HG02943 (cell line): ENCODE data around the gene CTNND2.

Experiments used
- ATAC-seq: cut with Tn5 transposase; IDR thresholded peaks from one replicate; pipeline ENCODE4 v1.9.1; 2021; ENCODE audit warnings: mild to moderate bottlenecking, low read depth, moderate library complexity; ENCODE audit not compliant: unreplicated experiment

Gene CTNND2

DNA sequence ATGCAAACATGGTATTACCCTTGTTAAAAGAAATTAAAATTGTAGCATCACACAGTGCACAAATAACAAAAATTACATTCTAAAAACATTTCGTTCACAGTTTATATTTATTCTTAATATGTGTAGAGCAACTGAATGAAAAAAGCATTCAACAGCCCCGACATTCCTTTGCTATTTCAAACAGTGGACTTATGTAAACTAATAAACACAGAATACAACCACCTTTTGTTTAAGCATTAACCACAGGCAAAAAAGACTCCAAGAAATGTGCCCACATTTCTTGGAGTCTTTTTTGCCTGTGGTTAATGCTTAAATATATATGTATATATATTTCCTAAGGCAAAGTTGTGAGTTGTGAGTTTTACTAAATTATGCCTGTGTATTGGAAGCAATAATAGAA, 610.7 kb downstream of the CTNND2 start:
- ATAC-seq = no peak

DNA sequence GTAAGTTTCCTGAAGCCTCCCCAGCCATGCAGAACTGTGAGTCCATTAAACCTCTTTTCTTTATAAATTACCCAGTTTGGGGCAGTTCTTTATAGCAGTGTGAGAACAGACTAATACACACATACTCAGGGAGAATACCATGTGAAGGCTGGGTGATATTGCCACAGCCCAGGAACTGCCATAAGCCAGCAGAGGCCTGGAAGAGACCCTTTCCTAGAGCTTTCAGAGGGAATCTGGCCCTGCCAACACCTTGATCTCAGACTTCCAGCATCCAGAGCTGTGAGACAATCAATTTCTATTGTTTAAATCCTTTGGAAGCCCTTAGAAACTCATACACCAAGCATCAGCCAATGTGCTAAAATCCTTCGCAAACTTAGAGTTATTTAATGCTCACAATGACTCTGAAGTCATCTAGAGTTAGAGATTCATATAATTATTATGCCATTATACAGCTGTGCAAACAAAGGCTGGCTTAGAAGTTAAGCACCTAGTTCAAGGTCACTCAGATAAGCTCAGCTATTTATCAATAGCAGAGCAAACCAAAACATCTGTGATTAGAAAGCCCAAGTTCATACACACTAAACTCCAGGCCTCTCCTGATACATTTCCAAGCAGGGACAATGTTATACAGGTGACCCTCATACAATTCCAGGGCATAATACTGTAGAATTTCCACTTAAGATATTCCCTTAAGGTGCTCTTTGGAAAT, 611.4 kb downstream of the CTNND2 start:
- no peak for ATAC-seq

DNA sequence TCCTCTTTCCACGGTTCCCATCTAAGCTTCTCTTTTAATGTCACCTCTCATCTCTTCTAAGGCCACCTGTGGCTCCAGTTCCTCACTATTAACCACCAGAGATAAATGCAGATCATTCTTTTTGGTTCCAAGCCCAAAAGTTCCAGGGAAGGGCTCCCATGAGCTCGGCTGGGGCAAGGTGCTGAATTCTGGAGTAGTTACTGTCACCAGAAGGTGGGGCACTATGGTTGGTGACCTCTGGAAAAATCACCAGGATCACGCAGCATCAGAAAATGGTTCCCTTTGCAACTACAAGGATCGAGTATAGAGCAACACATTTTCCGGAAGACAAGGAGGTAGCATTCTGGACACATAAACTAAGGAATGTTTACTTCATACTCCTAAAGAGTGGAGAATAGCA, 614.5 kb downstream of the CTNND2 start:
- no peak for ATAC-seq

DNA sequence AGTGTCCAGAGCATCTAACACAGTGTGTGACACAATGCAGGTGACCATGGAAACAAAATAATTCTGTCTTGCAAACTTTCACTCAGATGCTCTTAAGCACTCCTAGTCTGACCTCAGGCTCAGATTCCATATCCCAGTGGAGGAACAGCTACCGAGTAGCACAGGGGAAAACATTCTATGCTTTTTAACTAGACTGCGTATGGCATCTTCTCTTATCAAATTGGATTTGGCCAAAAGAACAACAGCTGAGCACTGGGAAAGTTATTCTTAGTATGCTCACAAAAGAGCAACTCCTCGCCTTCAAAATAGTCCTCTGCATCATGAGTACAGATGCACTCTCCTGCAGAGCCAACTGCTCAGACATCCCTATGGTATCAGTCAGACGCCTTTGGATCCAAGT, 615.0 kb downstream of the CTNND2 start:
- no peak for ATAC-seq

DNA sequence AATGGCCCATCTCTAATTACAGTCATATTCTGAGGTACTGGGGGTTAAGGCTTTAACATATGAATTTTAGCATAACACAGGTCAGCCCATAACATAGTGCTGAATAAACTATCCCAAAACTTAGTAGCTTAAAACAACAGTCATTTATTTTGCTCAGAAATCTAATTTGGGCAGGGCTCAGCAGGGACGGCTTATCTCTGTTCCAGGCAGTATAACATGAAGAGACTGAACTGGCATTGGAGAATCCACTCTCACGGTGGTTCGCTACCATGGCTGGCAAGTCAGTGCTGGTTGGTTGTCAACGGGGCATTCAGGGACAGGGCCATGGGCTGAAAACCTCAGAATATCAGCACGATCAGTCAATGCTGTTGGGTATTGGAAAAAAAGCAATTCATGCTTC, 622.4 kb downstream of the CTNND2 start:
- ATAC-seq = no peak

DNA sequence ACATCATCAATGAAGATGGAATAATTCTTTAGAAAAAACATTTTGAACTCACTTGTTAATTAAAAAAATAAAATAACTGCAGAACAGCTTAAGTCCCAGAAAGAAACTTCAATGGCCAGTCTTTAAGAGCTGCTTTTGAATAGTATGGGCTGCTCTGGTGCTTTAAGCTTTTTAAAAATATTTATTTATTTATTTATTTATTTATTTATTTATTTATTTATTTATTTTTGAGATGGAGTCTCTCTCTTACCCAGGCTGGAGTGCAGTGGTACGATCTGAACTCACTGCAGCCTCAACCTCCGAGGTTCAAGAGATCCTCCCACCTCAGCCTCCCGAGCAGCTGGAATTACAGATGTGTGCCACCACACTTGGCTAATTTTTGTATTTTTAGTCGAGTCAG, 626.9 kb downstream of the CTNND2 start:
- ATAC-seq = no peak

DNA sequence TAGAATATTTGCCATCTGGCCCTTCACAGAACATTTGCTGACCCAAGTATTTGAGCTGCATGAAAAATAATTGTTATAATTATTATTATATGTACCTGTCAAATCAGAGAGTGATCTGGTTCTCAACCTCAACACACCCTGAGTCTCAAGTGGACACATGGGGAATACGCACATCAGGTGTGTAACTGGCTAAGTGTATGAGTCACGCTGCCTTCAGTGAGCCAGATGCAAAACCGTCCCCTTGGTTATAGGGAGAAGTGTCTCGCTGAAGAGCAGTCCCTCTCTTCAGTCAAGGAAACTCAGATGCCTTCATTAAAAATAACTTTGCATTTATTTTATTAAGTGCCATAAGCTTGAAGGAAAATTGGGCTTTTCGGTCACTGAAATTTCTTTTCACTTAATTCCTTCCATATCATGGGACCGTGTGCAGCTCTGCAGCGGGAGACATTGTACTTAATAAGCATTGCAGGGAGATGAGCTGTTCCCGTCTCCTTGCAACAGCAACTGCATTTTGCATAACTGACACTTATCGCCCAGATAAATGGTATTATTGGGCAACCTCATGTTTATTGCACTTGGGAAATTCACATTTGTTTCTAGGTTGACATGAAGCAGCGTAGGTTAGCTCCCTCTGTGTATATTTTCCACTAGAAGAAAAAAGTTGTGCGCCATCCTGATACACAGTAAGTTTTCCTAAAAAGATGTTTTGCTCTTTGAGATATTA, 630.9 kb downstream of the CTNND2 start:
- ATAC-seq = no peak

DNA sequence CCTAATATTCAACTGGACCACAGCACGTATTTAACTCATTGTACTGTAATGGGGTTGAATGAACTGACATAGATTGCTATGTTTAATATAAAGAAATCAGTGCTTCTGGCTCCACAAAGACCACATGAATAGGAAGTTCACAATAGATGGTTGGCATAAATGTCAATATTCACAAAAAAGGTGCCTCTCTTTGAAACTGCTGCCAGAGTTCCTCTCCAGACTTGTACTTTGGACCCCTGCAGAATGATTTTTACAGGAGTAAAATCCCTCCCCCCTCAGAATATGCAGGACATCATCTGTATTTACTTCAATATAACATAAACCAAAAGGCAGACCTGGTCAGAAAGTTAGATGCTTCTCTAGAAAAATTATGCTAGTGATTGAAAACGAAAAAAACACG, 634.7 kb downstream of the CTNND2 start:
- no peak for ATAC-seq

DNA sequence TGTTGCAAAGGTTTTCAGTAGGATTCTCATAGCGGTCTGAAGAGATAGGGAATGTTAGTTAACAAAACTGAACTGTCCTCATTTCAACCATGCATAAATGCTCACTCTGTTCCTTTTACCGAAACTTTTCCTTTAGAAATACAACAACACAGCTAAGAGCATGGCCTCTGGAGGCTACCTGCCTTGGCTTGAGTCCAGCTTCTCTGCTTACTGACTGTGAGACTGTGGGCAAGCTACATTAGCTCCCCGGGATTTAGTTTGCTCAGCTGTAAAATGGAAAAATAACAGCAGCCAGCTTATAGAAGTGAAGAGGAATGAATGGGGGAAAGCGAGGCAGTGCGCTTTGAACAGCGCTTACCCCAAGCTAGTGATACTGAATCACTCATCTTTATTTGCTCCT, 635.4 kb downstream of the CTNND2 start:
- no peak for ATAC-seq

DNA sequence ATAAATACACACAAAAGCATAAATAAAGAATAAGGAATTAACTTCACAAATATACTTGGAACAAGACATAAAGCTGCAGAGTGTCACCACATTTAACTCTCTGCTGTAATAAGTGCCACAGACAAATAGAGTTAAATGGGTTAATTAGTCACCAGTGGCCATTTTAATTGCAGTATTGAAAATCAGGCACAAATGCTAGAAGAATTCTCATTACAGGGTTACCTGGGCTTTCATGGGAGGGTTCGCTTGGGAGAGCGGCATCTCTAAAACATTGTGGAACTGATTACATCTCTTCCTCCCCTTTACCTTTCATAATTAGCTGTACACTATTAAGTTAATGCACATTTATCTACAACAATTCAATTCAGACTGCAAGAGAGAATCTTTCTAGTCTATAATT, 637.9 kb downstream of the CTNND2 start:
- no peak for ATAC-seq

DNA sequence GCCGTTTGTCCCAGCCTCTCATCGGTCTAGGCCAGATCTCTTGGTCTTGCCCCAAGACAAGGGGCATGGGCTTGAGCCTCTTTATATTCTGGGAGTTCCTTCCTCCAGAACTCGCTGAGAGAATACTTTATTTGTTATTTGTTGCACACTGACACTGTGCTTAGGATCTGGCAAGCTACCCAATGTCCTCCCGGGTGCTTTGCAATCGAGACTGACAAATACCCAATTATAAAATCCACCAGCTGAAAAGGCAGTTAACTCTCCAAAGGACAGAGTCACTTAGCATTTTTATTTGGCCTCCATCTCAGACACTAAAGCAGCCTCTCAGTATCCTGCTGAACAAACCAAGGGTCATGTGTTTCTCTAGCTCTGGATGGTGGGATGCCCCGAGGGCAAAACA, 643.0 kb downstream of the CTNND2 start:
- ATAC-seq = no peak

DNA sequence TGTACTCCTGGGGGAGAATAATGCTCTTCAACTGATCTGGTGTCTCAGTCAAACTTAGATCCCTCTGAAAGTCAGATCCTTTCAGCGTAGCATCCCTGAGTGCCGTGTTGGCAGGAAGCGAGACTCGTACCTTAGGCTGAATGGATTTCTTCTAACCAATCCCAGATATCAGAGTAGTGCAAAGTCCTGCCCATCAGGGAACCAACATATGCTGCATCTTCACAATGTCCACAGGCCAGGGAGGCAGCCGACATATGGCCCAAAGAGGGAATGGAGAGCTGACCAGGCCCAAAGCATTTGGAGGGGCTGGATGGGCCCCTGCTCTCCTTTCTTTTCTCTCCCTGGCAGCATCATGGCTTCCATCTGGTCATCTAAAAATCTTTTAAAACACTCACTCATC, 646.2 kb downstream of the CTNND2 start:
- ATAC-seq = no peak

DNA sequence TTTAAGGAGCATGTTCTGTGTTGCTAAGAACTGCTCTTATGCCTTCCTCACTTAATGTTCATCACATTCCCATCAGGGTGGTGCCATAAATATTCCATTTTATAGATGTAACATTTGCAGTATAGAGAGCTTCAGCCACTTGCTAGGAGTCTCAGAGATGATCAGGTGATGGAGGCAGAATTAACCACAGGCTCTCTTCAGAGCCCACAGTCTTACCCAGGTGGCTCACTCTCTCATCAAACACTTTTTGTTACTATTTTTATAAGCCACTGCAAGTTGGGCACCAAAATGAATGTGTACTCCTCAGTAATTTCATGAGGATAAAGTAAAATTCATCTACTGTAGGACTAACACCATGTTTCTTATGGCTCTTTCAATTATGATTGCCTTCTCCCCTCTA, 651.7 kb downstream of the CTNND2 start:
- ATAC-seq = no peak

DNA sequence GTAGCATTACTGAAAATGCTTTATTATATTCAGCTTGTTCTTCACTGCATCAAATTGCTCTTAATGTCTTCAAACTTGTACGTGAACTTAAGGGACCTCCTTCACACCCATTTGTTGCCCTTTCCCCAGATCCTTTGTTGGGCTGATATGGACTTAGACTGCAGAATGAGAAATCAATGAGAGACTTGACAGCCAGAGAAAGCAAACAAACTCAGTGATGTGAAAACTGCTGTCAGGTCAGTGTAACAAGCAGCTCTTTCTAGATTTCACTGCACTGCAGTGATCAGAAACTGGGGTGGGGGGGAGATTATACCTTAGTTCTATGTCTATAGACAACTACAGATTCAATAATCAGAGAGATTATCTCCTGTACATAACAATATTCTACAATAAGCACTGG, 652.2 kb downstream of the CTNND2 start:
- ATAC-seq = no peak

DNA sequence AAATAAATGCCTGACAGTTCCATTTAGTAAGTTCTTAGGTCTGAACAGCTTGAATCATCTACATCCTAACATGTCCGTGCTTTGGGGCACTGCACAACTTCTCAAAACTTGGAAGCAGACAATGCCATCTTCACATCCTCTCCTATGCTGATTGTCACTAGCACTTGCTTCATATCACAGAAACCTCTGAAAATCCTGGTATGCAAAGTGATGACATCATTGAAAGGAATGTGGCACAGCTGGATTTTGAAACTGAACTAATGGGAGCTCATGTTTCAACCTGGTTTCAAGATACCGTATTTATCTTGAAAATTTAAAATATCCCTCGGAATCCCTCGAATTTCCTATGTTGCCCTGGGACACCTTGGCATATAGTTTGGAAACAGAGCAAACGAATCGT, 653.0 kb downstream of the CTNND2 start:
- ATAC-seq = no peak

DNA sequence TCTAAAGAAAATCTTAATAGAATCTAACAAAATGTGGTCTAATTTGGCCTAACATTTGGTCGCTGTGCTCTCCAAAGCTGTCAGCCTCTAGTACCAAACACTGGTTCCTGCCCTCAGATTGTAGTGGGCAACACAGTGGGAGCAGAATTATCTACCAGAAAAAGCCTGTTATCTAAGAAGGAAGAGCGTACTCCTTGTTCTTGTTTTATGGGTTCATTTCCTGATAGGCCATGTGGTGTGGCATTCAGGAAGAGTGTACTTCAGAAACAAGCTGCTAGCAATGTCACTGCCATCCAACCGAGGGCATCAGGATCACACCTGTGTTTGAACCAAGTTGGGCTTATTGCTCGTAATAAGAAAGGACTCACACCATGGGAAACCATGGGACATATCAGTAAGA, 655.3 kb downstream of the CTNND2 start:
- no peak for ATAC-seq

DNA sequence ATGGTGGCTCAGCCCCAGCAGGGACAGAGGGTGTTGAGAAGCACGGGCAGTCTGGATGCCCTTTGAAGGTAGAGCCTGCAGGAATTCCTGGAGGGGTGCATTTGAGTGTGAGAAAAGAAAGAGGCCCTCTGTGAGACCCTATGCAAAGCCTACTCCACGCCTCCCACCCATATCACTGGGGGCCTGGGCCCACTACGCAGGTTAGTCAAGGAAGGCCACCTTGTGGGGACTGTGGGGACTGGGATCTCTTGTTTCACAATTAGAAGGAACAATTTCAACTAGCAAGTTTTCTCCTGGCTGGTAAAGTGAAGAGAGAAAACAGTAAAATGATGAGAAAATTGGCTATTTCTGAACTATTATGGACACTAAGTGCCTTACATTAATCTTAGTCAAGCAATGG, 657.0 kb downstream of the CTNND2 start:
- ATAC-seq = no peak

DNA sequence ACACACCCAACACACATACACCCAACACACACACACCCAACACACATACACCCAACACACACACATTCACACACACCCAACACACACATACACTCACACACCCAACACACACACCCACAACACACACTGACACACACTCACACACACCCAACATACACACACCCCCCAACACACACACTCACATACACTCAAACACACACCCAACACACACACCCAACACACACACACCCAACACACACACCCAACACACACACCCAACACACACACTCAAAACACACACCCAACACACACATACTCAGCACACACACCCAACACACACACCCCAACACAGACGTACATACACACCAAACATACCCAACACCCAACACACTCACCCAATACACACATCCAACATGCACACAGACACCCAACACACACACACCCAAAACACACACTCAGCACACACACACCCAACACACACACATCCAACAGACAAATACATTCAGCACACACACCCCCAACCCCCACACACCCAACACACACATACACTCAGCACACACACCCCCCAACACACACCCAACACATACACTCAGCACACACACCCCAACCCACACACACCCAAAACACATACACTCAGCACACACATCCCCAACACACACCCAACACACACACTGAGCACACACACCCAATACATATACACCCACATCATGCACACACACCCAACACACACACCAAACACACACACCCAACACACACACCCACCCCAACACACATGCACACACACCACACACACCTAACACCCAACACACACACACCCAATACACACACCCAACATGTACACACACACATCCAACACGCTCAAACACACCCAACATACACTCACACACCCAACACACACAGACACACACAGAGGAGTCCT, 663.7 kb downstream of the CTNND2 start:
- no peak for ATAC-seq

DNA sequence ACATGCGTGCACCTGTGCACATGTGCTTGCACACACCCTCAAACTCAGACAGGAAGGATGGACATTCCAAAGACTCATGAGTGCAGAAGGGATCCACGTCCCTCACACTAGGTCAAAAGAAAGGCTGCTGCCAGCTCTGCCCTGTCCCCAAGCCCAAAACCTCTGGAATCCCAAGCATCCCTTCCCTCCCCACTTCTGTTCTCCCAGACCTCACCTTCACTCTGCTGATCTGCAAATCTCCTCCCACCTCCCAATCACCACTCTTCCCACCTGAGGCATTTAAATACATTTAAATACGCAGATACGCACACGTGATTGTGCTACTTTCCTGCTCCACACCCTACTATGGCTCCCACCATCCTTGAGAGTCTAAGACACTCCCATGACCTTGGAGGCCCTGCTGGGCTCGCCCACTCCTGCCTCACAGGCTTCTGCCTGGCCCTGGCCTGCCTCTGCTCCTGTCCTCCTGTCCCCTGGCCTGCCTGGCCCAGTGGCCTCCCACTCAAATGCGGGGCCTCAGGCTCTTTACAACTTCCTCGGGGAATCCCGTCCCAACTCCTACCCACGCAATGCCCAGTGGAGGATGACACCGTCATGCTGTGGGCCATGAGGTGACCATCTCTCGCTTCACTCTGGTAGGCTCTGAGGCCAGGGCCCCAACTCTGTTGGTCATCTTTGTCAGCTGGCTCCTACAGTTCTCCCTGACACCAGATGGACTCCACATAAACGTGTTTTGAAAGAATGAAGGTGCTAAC, 664.8 kb downstream of the CTNND2 start:
- ATAC-seq = no peak

DNA sequence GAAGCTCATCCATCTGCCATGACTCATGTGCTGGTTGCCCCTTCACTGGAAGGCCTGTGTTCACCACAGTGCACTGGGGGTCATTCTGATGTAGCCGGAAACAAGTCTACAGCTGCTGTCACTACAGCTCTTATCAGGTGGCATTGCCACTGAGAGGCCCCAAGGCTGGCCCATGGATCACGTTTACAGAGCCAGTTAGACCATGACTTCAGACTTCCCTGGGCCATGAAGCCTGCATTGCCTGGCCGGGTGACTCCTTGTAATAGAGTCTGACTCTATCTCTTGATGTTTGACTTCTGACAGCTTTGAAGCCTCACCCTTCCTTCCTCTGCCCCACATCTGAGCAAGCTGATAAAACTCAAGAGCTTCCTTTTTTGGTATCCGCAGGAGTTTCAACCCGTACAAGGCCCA, 669.7 kb downstream of the CTNND2 start:
- ATAC-seq = no peak

DNA sequence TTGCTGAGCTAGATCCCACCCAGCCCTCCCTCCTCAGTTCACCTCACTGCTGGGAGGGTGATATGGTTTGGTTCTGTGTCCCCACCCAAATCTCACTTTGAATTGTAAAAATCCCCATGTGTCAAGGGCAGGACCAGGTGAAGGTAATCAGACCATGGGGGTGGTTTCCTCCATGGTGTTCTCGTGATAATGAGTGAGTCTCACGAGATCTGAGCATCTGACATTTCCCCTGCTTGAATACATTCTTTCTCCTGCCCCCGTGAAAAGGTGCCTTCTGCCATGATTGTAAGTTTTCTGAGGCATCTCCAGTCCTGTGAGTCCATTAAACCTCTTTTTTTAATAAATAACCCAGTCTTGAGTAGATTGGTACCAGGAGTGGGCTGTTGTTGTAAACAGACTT, 673.4 kb downstream of the CTNND2 start:
- ATAC-seq = no peak
